ENCODE data around the gene ARL15.
"Not testable (repeated sequence)": the region's sequence is repeated elsewhere in the genome, so short reads cannot be mapped to it uniquely, and the experiment has no call there.

Gene ARL15

GRCh38 chr5:54049144-54049543 is 261.2 kb downstream of the ARL15 start:
- Histone ChIP-seq H3K4me3 (ENCODE audit: low read depth in 1 of 2, low read length in 1 of 2) (no peak overlapping the region), H3K36me3 (no peaks in the 10 kb centered on the region), H3K27ac (no peak overlapping the region), H3K4me1 (ENCODE audit: control insufficient read depth in 1 of 2, insufficient read depth in 1 of 2, low read depth in 1 of 2, low read length in 1 of 2) (no peaks in the 10 kb centered on the region), H3K27me3 (no peaks in the 10 kb centered on the region), H3K9me3 (no peaks in the 10 kb centered on the region)
- TF ChIP-seq CTCF (IDR thresholded peaks at IDR 0.05): no peak

- Histone ChIP-seq H3K36me3 (no peaks in the 10 kb centered on the region), H3K4me1 (ENCODE audit: control insufficient read depth in 1 of 2, insufficient read depth in 1 of 2, low read depth in 1 of 2, low read length in 1 of 2) (no peaks in the 10 kb centered on the region), H3K9me3 (no peaks in the 10 kb centered on the region), H3K4me3 (ENCODE audit: low read depth in 1 of 2, low read length in 1 of 2) (no peak overlapping the region), H3K27ac (no peak overlapping the region), H3K27me3 (no peaks in the 10 kb centered on the region)
- no peak for TF ChIP-seq CTCF (IDR thresholded peaks at IDR 0.05)
Measured at GRCh38 chr5:54045077-54045792, 265.1 kb downstream of the ARL15 start.

- H3K27me3 ChIP-seq; H3K27ac ChIP-seq; H3K36me3 ChIP-seq; H3K4me1 ChIP-seq (ENCODE audit: control insufficient read depth in 1 of 2, insufficient read depth in 1 of 2, low read depth in 1 of 2, low read length in 1 of 2); H3K4me3 ChIP-seq (ENCODE audit: low read depth in 1 of 2, low read length in 1 of 2); H3K9me3 ChIP-seq: not testable (repeated sequence)
Measured at GRCh38 chr5:54044276-54044675, 266.1 kb downstream of the ARL15 start.

- H3K36me3 ChIP-seq: no peaks in the 10 kb centered on the region
- no peak overlapping the region for H3K4me3 ChIP-seq (ENCODE audit: low read depth in 1 of 2, low read length in 1 of 2)
- no peaks in the 10 kb centered on the region for H3K9me3 ChIP-seq
- no peaks in the 10 kb centered on the region for H3K27me3 ChIP-seq
- H3K4me1 ChIP-seq (ENCODE audit: control insufficient read depth in 1 of 2, insufficient read depth in 1 of 2, low read depth in 1 of 2, low read length in 1 of 2): no peaks in the 10 kb centered on the region
- H3K27ac ChIP-seq: no peak overlapping the region
- TF ChIP-seq CTCF (IDR thresholded peaks at IDR 0.05): no peak
Measured at GRCh38 chr5:54040804-54041203, 269.6 kb downstream of the ARL15 start.

- no peak for TF ChIP-seq CTCF (IDR thresholded peaks at IDR 0.05)
- no peaks in the 10 kb centered on the region for H3K9me3 ChIP-seq
- no peaks in the 10 kb centered on the region for H3K4me1 ChIP-seq (ENCODE audit: control insufficient read depth in 1 of 2, insufficient read depth in 1 of 2, low read depth in 1 of 2, low read length in 1 of 2)
- no peaks in the 10 kb centered on the region for H3K36me3 ChIP-seq
- no peak overlapping the region for H3K27ac ChIP-seq
- H3K27me3 ChIP-seq: no peaks in the 10 kb centered on the region
- no peak overlapping the region for H3K4me3 ChIP-seq (ENCODE audit: low read depth in 1 of 2, low read length in 1 of 2)
Measured at GRCh38 chr5:54040018-54040417, 270.4 kb downstream of the ARL15 start.

GRCh38 chr5:54037205-54037604 is 273.2 kb downstream of the ARL15 start:
- no peaks in the 10 kb centered on the region for H3K27me3 ChIP-seq
- no peaks in the 10 kb centered on the region for H3K4me1 ChIP-seq (ENCODE audit: control insufficient read depth in 1 of 2, insufficient read depth in 1 of 2, low read depth in 1 of 2, low read length in 1 of 2)
- H3K27ac ChIP-seq: no peak overlapping the region
- no peak for TF ChIP-seq CTCF (IDR thresholded peaks at IDR 0.05)
- no peaks in the 10 kb centered on the region for H3K36me3 ChIP-seq
- no peak overlapping the region for H3K4me3 ChIP-seq (ENCODE audit: low read depth in 1 of 2, low read length in 1 of 2)
- H3K9me3 ChIP-seq: no peaks in the 10 kb centered on the region

Data from neutrophil (primary cell).